WERI-Rb-1 (cell line): ENCODE measurements around the gene SLC9A3.

ENCODE experiments used
- DNase-seq: peaks from one replicate; pipeline ENCODE4 v3.0.0-alpha.2; 2020
- H3K27ac ChIP-seq: fragments of 250-450 bp; sonication (Bioruptor Pico); 2 replicates; pipeline ENCODE4 v1.5.1; 2020; ENCODE audit warnings: mild to moderate bottlenecking, moderate library complexity
- H3K27me3 ChIP-seq: fragments of 250-450 bp; sonication (Bioruptor Pico); 2 replicates; pipeline ENCODE4 v1.5.1; 2021; ENCODE audit warnings: mild to moderate bottlenecking, low read depth, moderate library complexity; ENCODE audit not compliant: insufficient read depth, severe bottlenecking
- H3K36me3 ChIP-seq: fragments of 250-450 bp; sonication (Bioruptor Pico); 2 replicates; pipeline ENCODE4 v1.5.1; 2020; ENCODE audit warnings: mild to moderate bottlenecking, moderate library complexity
- H3K4me3 ChIP-seq: 2 replicates; pipeline ENCODE4 v1.5.1; 2011; ENCODE audit warnings: low read depth, mild to moderate bottlenecking, control low read depth, low read length
- H3K9me3 ChIP-seq: fragments of 250-450 bp; sonication (Bioruptor Pico); 2 replicates; pipeline ENCODE4 v1.5.1; 2021; ENCODE audit warnings: mild to moderate bottlenecking, moderate library complexity; ENCODE audit not compliant: severe bottlenecking
- CTCF ChIP-seq: IDR thresholded peaks from 2 replicates; pipeline ENCODE4 v1.5.1; 2011; ENCODE audit warnings: low read depth, mild to moderate bottlenecking, control low read depth, inconsistent platforms, low read length

Gene SLC9A3

GRCh38 chr5:472656-473550 lies 51.3 kb downstream of the SLC9A3 start:
- Histone ChIP-seq H3K36me3 (peaks cover 36% of the 10 kb centered on the region), H3K27me3 (peaks cover 24% of the 10 kb centered on the region), H3K9me3 (no peaks in the 10 kb centered on the region), H3K4me3 (peak overlapping the region; percentile 93), H3K27ac (peak overlapping the region; percentile 98)
- DNase-seq, result peak; percentile 93
- no peak for TF ChIP-seq CTCF

- DNase-seq, result peak; percentile 45
- peaks cover 34% of the 10 kb centered on the region for H3K36me3 ChIP-seq
- no peaks in the 10 kb centered on the region for H3K9me3 ChIP-seq
- peak overlapping the region; percentile 93 for H3K4me3 ChIP-seq
- H3K27ac ChIP-seq, result peak overlapping the region; percentile 98
- TF ChIP-seq CTCF, result no peak
- peaks cover 20% of the 10 kb centered on the region for H3K27me3 ChIP-seq
These were observed 52.1 kb downstream of the SLC9A3 start for GRCh38 chr5:472076-472655.

- DNase-seq, result no peak
- H3K36me3 ChIP-seq, result peaks cover 37% of the 10 kb centered on the region
- H3K4me3 ChIP-seq, result peak overlapping the region; percentile 93
- peaks cover 15% of the 10 kb centered on the region for H3K27me3 ChIP-seq
- peak overlapping the region; percentile 98 for H3K27ac ChIP-seq
- no peak for TF ChIP-seq CTCF
- no peaks in the 10 kb centered on the region for H3K9me3 ChIP-seq
These were observed 52.5 kb downstream of the SLC9A3 start for GRCh38 chr5:471750-472058.

GRCh38 chr5:470961-471749 lies 53.1 kb downstream of the SLC9A3 start:
- TF ChIP-seq CTCF, result no peak
- peaks cover 42% of the 10 kb centered on the region for H3K36me3 ChIP-seq
- H3K4me3 ChIP-seq, result no peak overlapping the region
- H3K9me3 ChIP-seq, result no peaks in the 10 kb centered on the region
- H3K27me3 ChIP-seq, result peaks cover 12% of the 10 kb centered on the region
- H3K27ac ChIP-seq, result no peak overlapping the region
- peak; percentile 8 for DNase-seq

- Histone ChIP-seq H3K9me3 (no peaks in the 10 kb centered on the region), H3K27me3 (peaks cover 1% of the 10 kb centered on the region), H3K36me3 (peaks cover 46% of the 10 kb centered on the region), H3K27ac (no peak overlapping the region), H3K4me3 (no peak overlapping the region)
- TF ChIP-seq CTCF, result peak; percentile 30; the same call in 1 of the 2 replicates
- peak; percentile 11 for DNase-seq
These were observed 54.3 kb downstream of the SLC9A3 start for GRCh38 chr5:469752-470483.
